NK-92 (cell line): ENCODE results near the gene AMOTL2.

Experiments used
- DNase-seq: peaks from one replicate; lab custom pipeline; 2025; ENCODE audit not compliant: unreplicated experiment; lab: John Stamatoyannopoulos, UW

The AMOTL2 gene

DNA sequence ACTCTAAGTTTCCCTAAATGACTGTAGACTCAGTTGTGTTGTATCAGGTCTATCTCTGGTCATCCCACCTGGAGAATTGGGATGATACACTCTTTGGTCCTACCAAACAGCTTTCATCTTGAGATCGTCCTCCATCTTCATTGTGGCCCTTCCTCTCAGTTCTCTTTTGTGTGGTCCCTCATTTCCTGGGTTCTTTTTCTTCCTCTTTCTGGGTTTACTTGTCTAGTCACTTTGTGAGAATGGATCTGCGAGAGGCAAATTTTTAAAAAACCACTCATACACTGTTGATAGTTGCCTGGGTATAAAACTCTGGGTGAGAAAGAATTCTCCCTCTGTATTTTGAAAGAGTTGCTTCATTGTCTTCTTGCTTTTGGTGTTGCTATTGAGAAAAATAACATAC, 6.0 kb upstream of the AMOTL2 start:
- DNase-seq: no peak

DNA sequence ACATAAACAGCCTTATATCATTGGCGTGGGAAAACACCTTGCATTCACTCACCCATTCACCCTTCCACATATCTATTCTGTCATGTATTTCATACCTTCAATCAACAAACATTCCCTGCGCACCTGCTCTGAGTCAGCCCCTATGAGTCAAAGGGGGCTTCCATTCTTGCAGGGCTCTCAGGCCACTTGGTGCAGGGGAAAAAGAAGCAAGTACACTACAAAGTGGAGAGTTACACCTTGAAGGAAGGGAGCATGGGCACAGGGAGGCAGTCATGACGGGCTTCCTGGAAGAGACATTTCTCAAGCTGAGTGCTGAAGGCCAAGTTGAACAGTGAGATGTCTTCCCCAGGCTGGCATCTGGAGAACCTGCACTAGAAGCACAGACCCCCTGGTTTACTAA, 4.6 kb upstream of the AMOTL2 start:
- no peak for DNase-seq

DNA sequence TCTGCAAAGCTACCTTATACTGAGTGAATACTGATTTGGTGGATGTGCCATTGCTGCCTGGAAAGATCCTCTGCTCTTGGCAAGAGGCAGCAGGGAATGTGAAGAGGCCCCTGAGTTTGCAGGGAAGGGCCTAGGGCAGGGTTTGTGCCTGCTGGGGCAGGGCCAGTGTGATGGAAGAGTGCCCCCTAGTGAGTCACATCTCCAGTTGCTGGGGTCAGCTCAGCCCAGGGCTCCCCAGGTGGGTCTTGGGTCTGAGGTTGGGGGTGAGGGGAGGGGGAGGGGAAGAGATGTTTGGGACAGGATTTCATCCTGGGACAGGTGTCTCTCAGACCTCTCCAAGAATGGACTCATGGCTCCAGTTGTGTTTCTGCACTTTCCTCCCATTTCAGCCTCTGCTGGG, 4.1 kb upstream of the AMOTL2 start:
- DNase-seq: no peak

DNA sequence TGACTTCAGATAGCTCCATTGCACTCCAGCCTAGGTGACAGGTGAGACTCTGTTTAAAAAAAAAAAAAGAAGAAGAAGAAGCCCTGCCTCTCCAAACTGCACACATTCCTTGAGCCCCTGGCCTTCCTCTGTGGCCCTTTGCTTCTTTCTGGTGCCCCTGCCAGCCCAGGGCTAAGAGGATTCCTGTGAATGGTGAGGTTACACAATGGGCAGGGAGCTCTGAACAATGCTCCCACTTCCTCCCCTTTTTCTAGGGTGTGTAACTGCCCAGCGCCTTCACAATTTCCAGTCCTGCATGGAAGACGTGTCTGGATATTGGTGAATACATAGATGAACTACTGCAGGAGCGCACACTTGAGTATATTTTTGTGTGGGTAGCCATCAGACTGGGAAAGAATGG, 3.6 kb upstream of the AMOTL2 start:
- DNase-seq: no peak

DNA sequence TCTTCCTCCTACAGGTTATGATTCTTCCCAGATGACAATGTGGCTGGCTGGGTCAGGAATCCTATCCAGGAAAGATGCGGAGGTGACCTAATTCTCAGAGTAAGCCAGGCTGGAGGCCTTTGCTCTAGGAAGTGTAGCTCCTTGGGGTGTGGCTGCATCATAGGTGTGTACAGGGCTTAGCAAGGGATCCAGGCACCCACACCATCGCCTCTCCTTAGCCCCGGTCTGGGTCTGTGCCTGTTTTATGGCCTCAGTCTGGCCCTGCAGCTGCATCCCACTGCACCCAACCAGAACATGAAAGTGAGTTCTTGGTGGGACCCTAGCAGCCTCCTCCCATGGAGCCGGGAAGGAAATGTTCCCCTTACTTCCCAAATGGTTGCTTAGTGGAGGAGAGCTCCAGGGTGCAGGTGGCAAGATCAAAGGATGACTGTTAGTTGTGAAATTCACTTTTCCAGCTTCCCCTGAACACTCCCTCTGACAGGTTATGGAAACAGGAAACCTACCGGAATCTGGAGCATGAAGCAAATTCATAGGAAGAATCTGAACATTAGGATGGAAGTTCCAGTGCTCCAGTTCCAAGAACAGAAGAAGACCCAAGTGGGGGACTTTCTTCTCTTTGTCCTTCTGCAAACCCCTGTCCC, 2.7 kb upstream of the AMOTL2 start:
- DNase-seq: no peak

DNA sequence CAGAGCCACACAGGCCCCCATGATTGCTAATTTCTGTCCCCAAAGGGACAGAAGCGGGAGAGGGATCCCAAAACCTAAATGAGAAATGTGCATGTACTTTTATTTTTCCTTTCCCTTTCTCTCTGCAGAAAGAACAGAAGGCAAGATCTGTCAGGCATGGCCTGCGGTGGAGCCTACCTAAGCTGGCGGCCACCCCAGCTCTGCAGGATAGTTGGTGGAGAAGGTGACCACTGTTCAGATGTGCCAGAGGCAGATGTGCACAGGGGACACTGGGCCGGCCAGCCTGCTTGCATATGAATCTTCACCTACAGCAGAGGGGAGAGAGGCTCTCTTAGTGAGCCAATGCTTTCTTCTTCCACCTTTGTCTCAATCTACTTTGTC, 2.1 kb upstream of the AMOTL2 start:
- no peak for DNase-seq

DNA sequence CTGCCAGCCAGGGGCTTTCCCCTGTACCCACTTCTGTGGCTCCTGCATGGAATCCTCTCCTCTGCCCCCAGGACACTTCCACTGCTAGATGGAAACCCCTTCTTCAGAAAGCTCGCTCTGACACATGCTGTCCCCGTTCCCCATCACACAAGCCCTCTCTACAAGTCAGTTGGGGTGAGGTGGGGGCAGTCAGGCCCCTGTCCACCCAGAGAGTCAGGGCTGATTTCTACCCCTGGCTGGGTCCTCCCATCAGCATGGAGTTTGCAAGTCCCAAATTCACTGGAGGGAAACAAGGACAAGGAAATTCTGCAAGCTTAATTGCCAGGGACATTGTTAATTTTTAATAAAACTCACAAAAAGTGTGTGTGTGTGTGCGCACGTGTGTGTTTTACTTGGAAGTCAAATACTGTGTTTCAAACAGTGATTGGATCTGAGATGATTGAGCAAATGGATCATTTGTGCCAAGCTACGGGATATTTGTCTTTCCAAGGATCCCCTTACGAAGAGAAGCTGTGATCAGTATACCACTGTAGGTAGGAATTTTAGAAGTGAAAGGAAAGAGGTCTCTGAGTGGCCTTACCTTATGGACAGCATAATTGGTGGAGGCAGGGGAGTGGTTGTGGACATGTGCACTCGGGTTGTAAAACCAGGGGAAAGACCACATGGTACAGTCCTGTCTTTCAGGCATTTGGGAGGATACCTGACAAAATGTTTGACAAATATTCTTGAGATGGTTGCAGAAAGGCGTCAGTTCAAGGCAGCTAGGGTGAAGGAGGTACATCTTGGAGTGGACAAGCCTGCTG, 1.5 kb upstream of the AMOTL2 start:
- DNase-seq: no peak

DNA sequence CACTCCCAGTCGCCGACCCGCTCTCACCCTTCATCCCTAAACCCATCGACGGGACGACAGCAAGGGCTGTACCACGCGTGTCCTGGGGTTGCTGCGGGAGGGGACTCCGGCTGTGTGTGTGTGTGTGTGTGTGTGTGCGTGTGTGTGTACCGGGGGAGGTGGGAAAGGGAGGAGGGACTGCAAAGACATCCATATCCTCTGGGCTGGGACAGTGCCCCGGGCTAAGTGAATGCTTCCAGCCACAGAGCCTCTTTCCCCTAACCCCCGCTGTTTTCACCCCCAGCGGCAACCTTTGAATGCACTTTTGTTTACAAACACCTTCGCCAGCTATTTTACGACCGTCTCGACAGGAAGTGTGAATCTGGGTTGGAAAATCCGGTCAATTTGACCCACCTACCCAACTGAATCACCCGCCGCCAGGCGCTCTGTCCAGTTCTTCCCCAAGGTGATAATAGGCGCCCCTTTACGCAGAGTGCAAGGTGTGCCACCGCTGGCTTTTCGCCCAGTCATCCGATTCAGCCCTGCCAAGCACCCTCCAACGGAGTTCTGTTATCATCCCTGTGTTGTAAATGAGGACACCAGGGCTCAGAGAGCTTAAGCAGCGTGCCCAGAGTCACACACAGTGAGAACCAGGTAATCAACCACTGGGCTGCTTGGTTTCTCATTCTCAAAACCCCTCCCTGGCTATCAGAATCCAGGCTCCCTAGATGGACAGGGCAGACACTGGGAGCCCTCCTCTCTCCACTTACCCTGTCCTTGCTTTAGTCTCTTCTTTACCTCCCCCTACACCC, 739 bp upstream of the AMOTL2 start:
- DNase-seq: no peak

DNA sequence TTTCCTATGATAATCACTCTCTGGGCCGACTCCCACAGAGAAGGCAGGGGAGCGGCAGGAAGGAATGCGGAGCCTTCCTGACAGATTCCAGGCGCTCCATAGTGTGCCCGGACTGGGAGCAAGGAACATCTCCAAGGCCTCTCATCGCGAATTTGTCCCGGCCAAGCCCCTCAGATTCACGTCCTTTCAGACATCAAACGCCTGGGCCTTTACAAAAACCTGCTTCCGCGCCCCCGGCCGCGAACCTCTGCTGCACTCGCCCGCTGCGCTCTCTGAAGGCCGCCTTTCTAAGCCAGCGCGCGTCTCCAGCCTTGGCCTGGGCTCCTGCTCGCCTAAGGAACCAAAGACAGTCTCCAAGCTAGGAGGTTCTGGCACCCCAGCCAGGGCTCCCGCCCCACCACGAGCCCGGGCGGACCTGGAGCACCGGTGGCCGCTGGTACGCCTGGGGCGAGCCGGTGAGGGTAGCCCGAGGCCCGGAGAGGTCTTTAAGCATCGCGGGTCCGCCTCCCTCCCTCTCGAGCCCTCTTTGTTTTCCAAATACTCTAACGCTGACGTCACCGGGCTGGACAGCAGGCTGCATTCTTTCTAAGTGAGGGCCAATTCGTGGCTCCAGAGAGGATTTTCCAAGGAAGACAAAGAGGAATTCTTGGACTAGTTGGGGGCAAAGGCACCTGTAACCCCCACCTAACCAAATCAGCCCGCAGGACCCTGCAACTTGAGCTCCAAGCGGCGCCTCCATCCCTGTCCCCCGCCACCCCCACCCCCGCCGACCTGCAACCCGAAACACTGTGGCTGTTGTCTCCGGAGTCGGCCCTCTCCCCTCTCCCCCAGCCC, 759 bp downstream of the AMOTL2 start:
- DNase-seq: no peak

DNA sequence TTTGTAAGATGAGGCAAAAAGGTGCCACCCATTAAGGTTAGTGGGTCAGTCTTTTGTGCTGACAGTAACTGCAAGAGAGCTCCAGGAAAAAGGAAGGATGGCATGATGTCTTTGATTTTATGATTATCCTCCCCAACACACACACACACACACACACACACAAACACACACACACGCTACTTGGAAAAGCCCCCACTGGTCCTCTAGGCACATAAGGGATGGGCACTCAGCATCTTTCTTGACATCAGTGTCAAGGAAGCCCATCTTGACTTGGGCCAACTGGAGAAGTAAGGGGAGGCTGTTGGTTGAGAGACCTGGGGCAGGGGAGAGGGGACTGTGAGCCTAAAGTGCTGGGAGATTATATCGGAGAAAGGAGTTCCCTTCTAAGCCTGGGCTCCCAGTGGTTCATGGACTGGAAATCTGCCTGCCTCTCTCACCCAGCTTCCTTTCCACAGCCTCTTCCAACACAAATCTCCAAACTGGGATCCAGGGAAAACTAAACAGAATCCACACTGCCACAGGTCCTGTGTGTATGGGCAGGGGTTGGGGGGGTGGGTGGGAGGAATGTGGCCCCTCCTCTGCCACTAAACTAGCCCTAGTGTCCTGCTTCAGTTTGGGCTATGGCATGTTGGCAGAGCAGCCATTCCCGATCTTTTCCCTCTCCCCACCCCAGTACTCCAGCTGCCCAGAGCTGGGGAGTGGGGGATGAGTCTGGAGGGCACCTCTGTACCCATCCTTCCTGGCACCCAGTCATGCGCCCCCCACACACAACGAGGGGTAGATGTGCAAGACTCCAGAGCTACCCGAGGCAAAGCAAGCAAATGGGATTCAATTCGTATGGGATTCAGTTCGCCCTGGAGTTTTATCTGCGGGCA, 1.6 kb downstream of the AMOTL2 start:
- DNase-seq: no peak

DNA sequence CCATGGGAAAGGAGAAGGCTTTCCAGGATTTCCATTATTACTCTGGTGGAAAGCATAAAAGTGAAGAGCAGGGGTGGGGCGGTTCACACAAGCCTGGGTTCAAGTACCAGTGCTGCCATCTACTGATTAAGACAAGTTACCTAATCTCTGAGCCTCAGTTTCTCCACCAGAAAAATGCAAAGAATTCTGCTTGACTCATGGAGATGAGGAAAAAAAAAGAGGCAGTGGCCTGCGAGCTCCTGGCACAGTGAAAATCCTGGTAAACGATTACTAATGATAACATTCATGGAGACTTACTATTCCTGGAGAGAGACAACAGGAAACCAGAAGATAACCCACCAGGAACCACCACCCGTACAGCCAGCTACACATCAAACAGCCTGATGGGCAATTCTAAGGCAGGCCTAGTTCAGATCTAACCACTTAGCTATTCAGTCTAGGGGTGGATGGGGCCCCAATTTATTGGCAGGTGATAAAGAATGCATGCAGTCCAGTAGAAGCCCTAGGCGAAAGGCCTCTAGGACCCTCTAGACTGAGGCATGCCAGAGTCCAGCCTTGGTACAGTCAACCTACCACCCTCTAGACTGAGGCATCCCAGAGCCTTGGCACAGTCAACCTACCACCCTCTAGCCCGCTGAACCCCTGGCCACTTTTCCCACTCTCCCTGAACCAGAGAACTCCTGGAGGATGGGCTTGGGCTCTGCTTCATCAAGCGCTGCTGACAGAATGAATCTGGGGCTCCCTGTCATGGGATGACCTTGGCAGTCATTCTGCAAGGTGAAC, 2.5 kb downstream of the AMOTL2 start:
- DNase-seq: no peak

DNA sequence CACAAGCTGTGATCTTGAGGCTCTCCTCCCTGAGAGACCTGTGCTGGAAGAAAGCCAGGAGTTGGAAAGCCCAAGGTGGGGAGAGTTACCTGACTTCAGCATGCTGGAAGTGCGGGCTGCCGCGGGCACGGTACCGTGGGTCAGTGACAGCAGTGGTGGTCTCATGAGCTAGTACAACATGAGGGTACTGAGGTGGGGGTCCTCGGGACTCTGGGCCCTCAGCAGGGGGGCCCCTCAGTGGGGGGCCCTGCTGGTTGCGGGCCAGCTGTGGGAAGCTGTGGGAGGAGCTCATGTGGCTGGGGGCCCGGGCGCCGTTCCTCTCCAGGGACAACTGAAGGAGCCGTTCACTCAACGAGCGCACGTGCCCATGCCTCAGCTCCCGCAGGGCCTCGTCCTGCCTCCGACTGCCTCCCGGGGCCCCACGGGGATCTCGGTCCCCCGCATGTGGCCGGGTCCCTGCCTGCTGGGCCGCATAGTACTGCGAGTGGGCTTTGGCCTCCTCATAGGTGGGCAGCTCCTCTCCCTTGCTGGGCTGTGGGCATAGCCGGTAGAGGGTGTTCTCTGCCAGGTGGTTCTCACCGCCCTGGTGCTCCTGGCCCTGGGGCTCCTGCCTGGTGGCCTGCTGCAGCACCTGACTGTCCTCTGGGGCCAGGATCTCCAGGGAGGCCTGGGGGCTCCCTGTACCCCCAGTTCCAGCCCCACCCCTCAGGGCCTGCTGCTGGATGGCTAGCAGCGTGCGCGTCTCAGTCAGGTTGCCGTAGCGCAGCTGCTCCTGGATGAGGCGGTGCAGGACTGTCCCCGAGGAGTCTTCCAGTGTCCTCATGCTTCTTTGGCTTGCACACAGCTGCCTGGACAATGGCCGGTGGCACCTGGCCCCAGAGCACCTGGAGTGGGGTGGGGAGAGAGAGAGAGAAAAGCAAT, 3.4 kb downstream of the AMOTL2 start:
- DNase-seq: no peak

DNA sequence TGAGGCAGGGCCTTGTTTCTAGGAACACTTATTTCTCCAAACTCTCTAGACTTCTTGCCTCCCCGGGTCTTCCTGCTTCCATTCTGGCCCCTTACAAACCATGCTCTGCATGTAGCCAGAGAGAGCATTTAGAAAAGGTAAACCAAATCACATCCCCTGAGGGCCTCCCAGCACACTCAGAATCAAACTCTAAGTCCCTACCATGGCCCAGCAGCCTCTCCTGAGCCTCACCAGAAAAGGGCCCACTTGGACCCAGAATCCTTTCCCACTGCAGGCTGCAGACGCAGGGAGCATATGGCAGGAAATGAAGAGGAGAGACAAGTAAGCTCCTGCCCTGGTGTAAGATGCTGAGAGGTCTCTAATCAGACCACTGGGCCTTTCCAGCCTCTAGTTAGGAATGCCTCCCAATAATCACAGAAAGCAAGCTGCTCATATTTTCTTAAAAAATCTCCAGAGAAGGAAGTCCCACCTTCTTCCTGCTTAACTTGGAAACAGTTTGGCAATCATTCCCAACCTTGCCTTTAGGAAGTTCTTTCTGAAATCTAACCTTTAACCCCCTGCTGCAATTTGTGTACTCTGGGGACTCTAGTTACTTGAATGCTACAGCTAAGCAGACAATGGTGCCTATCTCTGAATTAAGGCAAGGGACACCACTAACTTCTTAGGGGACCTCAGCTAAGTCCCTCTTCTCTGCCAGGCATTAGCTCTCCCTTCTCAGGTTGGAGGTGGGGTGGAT, 4.2 kb downstream of the AMOTL2 start:
- DNase-seq: no peak

DNA sequence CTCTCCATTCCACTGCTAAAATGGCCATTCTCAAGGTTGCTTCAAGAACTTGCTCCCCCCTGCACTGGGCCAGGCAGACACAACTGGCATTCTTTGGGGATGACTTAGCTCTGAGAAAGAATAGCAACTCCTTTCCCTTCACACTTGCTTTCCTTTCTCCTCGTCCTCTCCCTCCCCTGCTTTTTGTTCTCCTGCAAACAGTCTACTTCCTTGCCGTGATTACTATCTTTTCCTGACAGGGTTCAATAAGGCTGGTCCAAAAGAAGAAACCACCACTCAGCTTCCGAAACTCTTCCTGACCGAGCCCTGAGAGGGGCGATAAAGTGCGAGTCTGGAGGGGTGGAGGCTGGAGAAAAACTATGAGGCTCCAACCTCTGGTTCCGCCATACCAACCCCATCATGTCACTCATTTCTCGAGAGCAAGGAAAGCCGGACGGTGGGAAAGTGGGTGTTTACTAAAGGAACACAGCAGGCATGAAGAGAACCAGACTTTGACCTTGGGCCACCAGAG, 5.0 kb downstream of the AMOTL2 start:
- DNase-seq: no peak

DNA sequence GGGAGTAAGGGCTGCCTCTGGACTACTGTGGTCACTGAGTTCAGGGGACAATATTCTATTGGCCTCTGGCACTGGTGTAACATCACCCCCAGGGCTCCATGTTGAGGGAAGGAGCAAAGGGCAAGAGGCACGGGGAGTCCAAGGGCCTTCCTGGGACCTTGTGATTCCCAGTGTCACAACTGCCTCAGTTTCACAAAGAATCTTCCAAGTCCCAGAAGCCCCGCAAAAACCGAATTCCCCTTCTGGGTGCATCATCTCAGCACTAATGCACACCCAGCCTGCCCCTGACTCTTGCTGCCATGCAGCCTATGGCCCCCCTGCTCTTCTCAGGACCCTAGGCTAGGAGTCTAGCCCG, 5.5 kb downstream of the AMOTL2 start:
- DNase-seq: no peak

DNA sequence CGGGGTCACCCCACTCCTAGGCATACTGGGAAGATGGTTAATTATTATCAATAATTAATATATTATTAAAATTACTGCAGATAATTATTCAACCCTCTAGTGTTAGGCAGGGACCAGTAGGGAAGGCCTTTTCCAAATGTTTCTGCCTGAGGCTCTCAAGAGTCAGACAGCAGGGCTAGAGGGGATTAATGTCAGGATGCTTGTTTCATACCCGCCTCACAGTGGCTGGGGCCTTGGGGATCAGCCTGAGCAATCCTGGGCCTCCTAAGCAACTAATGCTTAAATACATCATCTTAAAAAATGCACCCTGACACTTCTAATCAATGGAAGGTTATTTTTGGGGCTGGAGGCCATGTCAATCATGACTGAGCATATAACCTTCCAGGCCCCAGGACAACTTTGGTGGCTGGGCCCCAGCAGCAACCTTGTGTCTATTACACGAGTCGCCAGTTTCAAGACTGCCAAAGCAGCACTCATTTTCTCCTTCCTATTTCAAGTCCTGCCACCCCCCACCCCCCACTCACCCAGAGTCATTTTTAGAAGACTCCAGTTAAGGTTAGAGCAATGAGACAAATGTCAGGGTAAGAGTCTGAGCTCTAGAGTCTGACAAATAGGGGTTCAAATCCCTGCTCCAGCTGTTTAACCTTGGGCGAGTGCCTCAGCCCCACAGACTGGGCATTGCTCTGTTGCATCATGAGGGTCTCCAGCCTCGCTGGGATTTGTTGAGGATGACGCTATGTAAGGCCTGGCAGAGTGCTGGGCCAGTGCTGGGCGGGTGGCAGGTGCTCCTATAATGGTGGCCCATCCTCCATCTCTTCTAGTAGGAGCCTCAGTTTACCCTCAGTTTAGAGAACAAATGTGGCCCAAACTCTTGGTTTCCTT, 6.1 kb downstream of the AMOTL2 start:
- no peak for DNase-seq
